Stimulated activated naive CD8-positive, alpha-beta T cell treated with anti-CD3 and anti-CD28 coated beads, Interleukin-15, amount 100 ng/mL, for 72 hours (primary cell): ENCODE measurements around the gene CST1.
A peak's percentile ranks its signal among the peaks of the same experiment; 100 is the strongest.
"Not testable (repeated sequence)": the region's sequence is repeated elsewhere in the genome, so short reads cannot be mapped to it uniquely, and the experiment has no call there.

Source experiments
- ATAC-seq: fragments of 150-1000 bp; cut with Tn5 transposase; 2 replicates; pipeline ENCODE4 v1.10.0; 2021; ENCODE audit warnings: mild to moderate bottlenecking, moderate library complexity
- DNase-seq, 2 donors: peaks; one replicate each; pipeline ENCODE4 v3.0.0; 2021 to 2022
- H3K27ac Mint-ChIP-seq, 2 donors: one replicate each; pipeline ENCODE4 v1.8.0; 2022; ENCODE audit warnings: mild to moderate bottlenecking in 2 of 2, mixed read lengths in 2 of 2, moderate library complexity in 2 of 2
- H3K27me3 Mint-ChIP-seq: one replicate; pipeline ENCODE4 v1.8.0; 2022; ENCODE audit warnings: mixed read lengths
- H3K4me1 Mint-ChIP-seq: one replicate; pipeline ENCODE4 v1.8.0; 2022; ENCODE audit warnings: mild to moderate bottlenecking, mixed read lengths
- H3K4me3 Mint-ChIP-seq, 2 donors: one replicate each; pipeline ENCODE4 v1.8.0; 2022; ENCODE audit warnings: mild to moderate bottlenecking in 2 of 2, mixed read lengths in 2 of 2, moderate library complexity in 1 of 2
- H3K9me3 Mint-ChIP-seq, 2 donors: one replicate each; pipeline ENCODE4 v1.8.0; 2022; ENCODE audit warnings: mixed read lengths in 2 of 2

Gene CST1, protein sequence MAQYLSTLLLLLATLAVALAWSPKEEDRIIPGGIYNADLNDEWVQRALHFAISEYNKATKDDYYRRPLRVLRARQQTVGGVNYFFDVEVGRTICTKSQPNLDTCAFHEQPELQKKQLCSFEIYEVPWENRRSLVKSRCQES

DNA sequence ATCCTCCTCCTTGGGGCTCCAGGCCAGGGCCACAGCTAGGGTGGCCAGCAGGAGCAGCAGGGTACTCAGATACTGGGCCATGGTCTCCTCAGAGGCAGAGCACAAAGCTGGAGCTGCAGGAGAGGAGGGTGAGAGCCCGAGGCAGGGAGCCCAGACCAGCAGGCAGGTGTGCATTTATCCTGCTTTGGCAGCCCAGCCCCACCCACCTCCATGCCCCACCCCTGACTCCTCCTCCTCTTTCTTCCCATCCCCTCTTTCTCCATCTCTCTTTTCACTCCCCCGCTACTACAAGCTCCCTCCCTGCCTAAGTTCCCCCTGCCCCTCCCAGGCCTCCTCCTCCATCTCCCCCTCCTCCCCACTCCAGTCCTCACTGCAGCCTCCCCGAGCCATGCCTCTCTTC is at the start of gene CST1:
TSS of gene CST1 (minus strand) at position 150 of the 400 bp plus-strand sequence. CDS start at position 81, 69 bp downstream.
- Mint-ChIP-seq H3K27me3 (peaks cover 16% of the 10 kb centered on the region), H3K27ac (peak within 1 kb of the TSS in 1 of 2 donors; percentile 36)
- not testable (repeated sequence) for ATAC-seq, DNase-seq, H3K4me1 Mint-ChIP-seq, H3K4me3 Mint-ChIP-seq, H3K9me3 Mint-ChIP-seq

DNA sequence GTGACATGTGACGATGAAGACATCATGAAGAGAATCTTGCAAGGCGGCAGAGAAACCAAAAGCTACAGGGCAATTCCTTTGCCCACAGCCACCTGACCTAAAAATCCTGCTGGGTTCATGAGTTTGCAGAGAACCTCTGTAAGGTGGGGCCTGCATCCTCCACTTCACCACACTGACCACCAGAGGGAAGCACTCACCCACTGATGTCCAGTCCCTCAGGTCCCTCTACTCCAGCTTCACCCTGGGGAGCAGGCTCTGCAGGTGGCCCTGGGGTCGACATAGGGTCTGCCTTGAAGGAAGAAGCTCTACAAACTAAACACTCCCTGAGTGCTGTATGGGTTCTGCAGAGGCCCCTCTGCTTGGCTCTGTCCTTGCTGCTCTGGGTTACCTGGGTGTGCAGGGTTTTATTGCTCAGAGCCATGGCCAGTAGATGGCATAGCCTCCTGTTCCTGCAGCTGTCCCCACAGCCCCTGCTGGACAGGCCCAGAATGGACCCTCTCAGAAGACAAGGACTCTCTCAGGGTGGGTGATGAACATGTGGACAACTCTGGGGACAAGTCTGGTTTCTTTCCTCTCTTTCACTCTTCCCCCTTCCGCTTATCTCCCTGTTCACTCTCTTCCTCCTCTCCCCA is 48.6 kb upstream of the CST1 start:
- not testable (repeated sequence) for H3K4me3 Mint-ChIP-seq, H3K9me3 Mint-ChIP-seq, H3K27ac Mint-ChIP-seq, H3K4me1 Mint-ChIP-seq
- DNase-seq (peak; percentile 30 to 42), ATAC-seq (peak; percentile 90)
- peaks cover 11% of the 10 kb centered on the region for H3K27me3 Mint-ChIP-seq

DNA sequence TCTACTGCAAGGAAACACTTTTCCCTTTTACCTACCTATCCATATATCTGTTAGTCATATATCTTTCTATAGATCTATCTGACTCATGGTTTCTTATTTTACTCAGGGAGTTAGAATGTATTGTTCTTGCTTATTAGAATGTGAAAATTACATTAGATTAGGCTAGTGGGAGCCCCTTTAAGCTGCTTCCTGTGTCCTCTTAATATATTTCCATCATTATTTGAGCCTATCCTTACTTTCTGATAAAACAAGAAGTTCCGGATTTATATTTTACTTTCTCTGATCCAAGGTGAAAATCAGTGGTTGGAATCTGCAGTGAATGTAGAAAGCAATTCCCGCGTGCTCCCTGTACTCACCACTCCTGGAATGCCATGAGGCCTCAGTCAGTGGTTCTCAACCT is 44.8 kb upstream of the CST1 start:
- Mint-ChIP-seq H3K9me3 (no peaks in the 10 kb centered on the region), H3K4me3 (no peak overlapping the region), H3K4me1 (no peaks in the 10 kb centered on the region), H3K27ac (no peak overlapping the region), H3K27me3 (peaks cover 19% of the 10 kb centered on the region)
- ATAC-seq = no peak
- no peak for DNase-seq

DNA sequence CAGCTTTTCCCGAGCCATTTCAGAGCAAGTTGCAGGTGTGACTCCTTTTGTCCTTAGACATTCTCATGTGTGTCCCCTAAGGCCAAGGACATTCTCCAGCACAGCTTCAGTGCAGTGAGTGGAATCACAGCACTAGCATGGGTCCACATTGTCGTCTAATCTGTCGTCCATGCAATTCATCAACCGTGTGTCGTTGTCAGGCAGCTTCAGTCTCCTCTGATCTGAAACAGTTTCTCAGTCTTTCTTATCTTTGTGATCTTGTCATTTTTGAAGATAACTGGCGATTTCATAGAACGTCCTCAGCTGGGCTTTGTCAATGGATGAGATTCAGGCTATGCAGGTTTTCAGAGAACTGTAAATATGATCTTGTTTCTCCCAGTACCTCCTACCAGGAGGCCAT is 44.1 kb upstream of the CST1 start:
- H3K4me1 Mint-ChIP-seq = no peaks in the 10 kb centered on the region
- no peak overlapping the region for H3K4me3 Mint-ChIP-seq
- no peak overlapping the region for H3K27ac Mint-ChIP-seq
- peaks cover 21% of the 10 kb centered on the region for H3K27me3 Mint-ChIP-seq
- H3K9me3 Mint-ChIP-seq = no peaks in the 10 kb centered on the region
- DNase-seq (no peak), ATAC-seq (no peak)

DNA sequence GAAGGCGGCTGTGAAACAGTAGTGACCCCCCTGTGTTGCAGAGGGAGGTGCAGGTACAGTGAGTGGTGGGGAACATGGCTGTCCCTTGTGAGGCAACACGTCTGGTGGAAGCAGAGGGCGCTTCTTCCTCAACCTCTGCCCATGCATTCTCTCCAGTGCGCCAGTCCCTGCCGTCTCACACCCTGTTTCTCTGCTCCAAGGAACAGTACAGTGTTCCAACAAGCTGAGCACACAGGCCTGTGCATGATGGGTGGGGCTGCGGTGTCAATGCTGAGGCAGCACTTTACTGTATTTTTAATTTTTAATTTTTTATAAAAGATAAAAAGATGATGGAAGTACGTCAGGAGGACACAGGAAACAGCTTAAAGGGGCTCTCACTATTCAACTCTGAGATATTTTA is 43.3 kb upstream of the CST1 start:
- H3K9me3 Mint-ChIP-seq = no peaks in the 10 kb centered on the region
- peaks cover 28% of the 10 kb centered on the region for H3K27me3 Mint-ChIP-seq
- ATAC-seq = no peak

DNA sequence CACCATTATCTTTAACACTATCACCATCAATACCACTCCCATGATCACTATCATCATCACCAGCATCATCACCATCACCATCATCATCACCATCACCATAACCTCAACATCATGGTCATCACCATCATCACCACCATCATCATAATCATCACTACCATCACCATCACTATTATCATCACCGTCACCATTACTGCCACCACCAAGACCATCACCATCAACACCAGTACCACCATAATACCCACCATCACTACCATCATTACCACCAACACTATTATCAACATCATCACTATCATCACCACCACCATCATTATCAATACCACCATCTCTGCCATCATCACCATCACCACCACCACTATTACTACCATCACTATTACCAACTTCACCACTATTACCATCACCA is 32.7 kb upstream of the CST1 start:
- H3K27ac Mint-ChIP-seq = no peak overlapping the region
- H3K4me3 Mint-ChIP-seq = no peak overlapping the region
- H3K4me1 Mint-ChIP-seq = no peaks in the 10 kb centered on the region
- no peaks in the 10 kb centered on the region for H3K9me3 Mint-ChIP-seq
- DNase-seq (no peak), ATAC-seq (no peak)
- peaks cover 9% of the 10 kb centered on the region for H3K27me3 Mint-ChIP-seq

More for the DNA sequence above, 43.3 kb upstream of the CST1 start:
- H3K4me3 Mint-ChIP-seq = no peak overlapping the region
- H3K27ac Mint-ChIP-seq = no peak overlapping the region
- no peaks in the 10 kb centered on the region for H3K4me1 Mint-ChIP-seq
- no peak for DNase-seq

DNA sequence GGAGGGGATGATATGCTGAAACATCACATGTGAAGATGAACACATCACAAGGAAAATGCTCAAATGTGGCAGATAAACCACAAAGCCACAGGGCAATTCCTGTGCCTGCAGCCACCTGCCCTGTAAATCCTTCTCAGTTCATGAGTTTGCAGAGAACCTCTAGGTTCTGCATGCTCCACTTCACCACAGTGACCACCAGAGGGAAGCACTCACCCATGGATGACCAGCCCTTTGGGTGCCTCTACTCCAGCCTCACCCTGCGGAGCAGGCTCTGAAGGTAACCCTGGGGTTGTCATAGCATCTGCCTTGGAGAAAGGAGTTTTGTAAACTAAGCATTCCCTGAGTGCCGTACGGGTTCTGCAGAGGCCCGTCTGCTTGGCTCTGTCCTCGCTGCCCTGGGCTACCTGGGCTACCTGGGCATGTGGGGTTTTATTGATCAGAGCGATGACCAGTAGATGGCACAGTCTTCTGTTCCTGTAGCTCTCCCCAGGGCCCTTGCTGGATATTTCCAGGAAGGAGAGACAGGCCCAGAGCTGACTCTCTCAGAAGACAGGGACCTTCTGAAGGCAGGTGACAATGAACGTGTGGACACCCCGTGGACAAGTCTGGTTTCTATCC is 31.7 kb upstream of the CST1 start:
- H3K4me3 Mint-ChIP-seq = no peak overlapping the region

DNA sequence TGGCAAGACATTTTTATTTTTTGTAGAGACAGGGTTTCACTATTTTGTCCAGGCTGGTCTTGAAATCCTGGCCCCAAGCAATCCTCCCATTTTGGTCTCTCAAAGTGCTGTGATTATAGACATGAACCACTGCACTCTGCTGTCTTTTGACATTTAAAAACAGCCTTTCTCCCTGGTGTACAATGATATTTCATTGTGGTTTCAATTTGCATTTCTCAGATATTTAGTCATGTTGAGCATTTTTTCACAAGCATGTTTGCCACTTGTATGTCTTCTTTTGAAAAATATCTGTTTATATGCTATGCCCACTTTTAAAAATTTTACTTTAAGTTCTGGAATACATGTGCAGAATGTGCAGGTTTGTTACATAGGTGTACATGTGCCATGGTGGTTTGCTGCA is 27.9 kb upstream of the CST1 start:
- H3K4me1 Mint-ChIP-seq, H3K9me3 Mint-ChIP-seq, DNase-seq, ATAC-seq, H3K4me3 Mint-ChIP-seq, H3K27ac Mint-ChIP-seq: not testable (repeated sequence)
- H3K27me3 Mint-ChIP-seq = peaks cover 19% of the 10 kb centered on the region

More for the DNA sequence above, 31.7 kb upstream of the CST1 start:
- peak; percentile 83 for ATAC-seq
- H3K27ac Mint-ChIP-seq = no peak overlapping the region
- H3K4me1 Mint-ChIP-seq = no peaks in the 10 kb centered on the region
- no peak for DNase-seq
- no peaks in the 10 kb centered on the region for H3K9me3 Mint-ChIP-seq
- peaks cover 9% of the 10 kb centered on the region for H3K27me3 Mint-ChIP-seq

DNA sequence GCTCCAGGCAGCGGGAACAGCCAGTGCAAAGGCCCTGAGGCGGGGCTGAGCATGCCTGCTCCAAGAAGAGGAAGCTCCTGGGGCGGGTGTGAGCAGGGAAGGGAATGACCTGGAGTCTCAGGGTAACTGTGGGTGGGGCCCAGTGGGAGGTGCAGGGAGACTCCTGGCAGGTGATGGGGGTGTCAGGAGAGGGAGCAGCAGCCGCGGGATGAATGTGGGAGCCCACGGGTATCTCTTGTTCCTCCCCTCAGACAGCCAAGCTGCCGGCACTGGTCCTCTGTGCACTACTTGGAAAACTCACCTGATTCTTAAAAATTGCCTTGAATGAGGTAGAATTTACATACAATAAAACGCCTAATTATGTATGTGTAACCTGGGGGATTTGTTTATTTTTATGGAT is 26.6 kb upstream of the CST1 start:
- DNase-seq, H3K9me3 Mint-ChIP-seq, H3K27ac Mint-ChIP-seq, H3K4me3 Mint-ChIP-seq, H3K4me1 Mint-ChIP-seq, ATAC-seq: not testable (repeated sequence)
- peaks cover 25% of the 10 kb centered on the region for H3K27me3 Mint-ChIP-seq

DNA sequence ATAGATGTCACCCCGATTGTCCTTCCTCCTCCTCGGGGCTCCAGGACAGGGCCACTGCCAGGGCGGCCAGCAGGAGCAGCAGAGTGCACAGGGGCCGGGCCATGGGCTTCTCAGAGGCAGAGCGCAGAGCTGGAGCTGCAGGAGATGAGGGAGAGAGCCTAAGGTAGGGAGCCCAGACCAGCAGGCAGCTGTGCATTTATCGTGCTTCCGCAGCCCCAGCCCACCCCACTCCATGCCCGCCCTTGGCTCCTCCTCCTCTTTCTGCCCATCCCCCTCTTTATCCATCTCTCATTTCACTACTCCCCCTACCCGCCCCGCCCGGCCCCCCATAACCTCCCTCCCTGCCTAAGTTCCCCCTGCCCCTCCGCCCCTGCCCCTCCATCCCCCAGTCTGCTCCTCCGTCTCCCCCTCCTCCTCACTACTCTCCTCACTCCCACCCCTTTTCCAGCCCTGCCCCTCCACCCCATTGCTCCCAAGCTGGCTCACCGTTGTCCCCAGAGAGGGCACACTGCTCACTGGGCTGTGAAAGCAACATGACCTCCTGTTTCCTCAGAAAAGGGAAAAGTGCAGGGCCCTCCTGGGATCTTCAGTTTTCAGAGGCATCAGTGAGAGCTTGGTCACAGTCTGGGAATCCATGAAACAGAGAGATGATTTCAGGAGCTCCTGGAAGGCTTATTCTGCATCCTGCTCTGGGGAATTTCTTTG is 25.5 kb upstream of the CST1 start:
- Mint-ChIP-seq H3K4me3 (no peak overlapping the region), H3K4me1 (no peaks in the 10 kb centered on the region), H3K9me3 (no peaks in the 10 kb centered on the region), H3K27me3 (peaks cover 20% of the 10 kb centered on the region), H3K27ac (no peak overlapping the region)
- DNase-seq (no peak), ATAC-seq (peak; percentile 44)

DNA sequence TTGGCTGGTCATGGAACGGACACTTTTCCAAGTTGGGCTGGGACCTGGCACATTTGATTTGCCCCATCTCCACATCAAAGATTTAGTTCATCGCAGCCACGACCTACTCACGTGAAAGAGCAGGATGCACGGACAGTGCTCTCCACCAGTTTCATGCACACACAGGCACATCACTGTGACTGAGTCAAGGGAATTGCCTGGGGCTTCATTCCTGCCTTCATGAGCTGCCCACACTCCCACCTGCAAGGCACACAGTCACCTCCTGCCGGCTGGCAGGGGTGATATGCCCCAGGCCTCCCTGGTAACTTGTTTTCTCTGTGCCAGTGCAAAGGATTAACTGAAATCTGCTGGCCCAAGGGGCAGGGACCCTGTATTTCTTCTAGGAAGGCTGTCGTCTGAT is 23.3 kb upstream of the CST1 start:
- Mint-ChIP-seq H3K27me3 (peaks cover 28% of the 10 kb centered on the region), H3K9me3 (no peaks in the 10 kb centered on the region), H3K4me3 (no peak overlapping the region), H3K4me1 (no peaks in the 10 kb centered on the region), H3K27ac (no peak overlapping the region)
- DNase-seq (no peak), ATAC-seq (no peak)

DNA sequence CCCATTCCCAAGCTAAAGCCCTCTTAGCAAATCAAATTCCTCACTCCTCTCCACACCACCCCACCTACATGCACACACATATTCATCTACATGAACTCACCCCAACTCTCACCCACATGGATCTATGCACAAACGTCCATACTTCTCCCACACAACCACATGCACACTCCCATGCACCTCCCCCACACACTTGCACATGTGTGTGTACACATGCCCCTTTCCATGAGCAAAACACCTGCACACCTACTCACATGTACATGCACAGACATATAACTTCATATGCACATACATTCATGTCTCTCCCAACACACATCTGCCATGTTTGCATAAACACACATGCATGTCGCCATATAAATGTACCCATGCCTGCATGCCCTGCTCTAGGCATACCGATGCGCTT is 22.8 kb upstream of the CST1 start:
- no peak overlapping the region for H3K27ac Mint-ChIP-seq
- ATAC-seq = no peak
- H3K27me3 Mint-ChIP-seq = peaks cover 32% of the 10 kb centered on the region
- no peaks in the 10 kb centered on the region for H3K4me1 Mint-ChIP-seq
- H3K9me3 Mint-ChIP-seq = no peaks in the 10 kb centered on the region
- H3K4me3 Mint-ChIP-seq = no peak overlapping the region
- no peak for DNase-seq

DNA sequence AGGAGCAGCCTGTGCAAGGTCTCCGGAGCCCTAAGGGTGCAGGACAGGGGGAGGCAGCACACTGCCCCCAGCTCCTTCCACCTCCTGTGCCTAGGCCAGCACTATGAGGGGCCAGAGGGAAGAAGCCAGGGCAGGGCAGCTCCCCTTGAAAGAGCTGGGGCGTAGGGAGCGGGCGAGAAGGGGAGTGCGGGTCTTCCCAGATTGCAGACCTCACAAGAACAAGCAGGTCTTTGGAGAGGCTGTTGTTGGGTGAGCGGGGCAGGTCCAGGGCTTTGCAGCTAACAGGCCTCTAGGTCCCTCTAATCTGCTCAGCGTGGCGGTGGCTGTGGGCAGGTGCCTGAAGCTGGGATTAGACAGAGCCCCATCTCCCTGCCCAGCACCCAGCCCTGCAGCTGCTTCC is 22.4 kb upstream of the CST1 start:
- no peak for DNase-seq
- Mint-ChIP-seq H3K27ac (no peak overlapping the region), H3K4me3 (no peak overlapping the region), H3K9me3 (no peaks in the 10 kb centered on the region), H3K4me1 (no peaks in the 10 kb centered on the region), H3K27me3 (peaks cover 32% of the 10 kb centered on the region)
- peak; percentile 41 for ATAC-seq

DNA sequence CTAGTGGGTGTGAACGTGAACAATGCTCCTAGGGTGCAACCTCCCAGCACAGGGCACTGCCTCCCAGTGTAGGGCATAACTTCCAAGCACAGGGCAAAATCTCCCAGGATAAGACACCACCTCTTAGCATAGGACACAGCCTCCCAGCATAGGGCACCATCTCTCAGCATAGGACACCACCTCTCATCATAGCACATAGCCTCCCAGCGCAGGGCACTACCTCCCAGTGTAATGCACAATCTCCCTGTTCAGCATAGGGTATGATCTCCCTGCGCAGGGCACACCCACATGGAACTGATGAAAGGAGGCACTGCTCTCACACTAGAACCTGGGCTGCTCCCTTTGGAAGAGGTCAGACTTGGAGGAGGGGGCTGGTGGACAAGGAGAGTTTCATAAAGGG is 21.3 kb upstream of the CST1 start:
- Mint-ChIP-seq H3K27ac (no peak overlapping the region), H3K27me3 (peaks cover 32% of the 10 kb centered on the region), H3K4me3 (no peak overlapping the region), H3K9me3 (no peaks in the 10 kb centered on the region), H3K4me1 (no peaks in the 10 kb centered on the region)
- DNase-seq (no peak), ATAC-seq (no peak)

DNA sequence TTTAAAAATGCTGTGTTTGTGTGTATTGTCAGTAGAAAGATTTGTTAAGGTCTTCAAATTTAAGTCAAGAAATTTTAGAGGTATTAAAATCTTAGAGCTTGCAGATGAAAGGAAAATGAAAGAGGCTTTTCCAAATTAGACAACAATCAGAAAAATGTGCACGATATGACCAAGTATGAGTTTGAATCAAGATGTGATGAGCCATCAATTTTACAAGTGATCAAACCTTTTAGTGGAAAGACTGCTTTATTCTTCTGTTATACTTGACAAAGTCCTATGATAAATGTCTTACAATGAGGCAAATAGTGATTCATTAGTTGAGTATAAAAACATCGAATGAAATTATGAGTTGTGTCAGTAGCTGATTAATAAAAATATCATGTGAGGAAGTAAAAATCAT is 19.6 kb upstream of the CST1 start:
- no peaks in the 10 kb centered on the region for H3K4me1 Mint-ChIP-seq
- no peak overlapping the region for H3K4me3 Mint-ChIP-seq
- DNase-seq = no peak
- H3K27ac Mint-ChIP-seq = no peak overlapping the region
- H3K27me3 Mint-ChIP-seq = peaks cover 41% of the 10 kb centered on the region
- no peak for ATAC-seq
- H3K9me3 Mint-ChIP-seq = peaks cover 0 to 7% of the 10 kb centered on the region in 2 donors

DNA sequence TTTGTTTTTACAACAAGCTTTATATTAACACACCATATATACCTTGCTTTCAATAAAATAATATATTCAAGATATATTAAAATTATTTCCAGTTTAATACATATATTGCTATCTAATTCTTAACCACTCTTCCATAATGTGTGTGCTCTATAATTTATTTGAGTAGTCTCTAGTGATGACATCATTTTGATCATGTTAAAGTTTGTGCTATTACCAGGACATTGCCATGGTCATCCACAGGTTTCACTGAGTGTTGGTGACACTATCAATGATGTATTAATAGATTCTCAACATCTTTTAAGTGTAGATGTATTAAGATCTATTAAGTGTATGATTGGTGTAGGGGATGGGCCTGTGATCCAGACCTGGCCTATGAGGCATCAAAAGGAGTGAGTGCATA is 17.8 kb upstream of the CST1 start:
- ATAC-seq, H3K4me1 Mint-ChIP-seq, DNase-seq, H3K4me3 Mint-ChIP-seq, H3K9me3 Mint-ChIP-seq, H3K27ac Mint-ChIP-seq: not testable (repeated sequence)
- peaks cover 41% of the 10 kb centered on the region for H3K27me3 Mint-ChIP-seq
